Mesendoderm (in vitro differentiated cells): Measurements from ENCODE around the gene ATPAF1.
"Not testable (repeated sequence)": the region's sequence is repeated elsewhere in the genome, so short reads cannot be mapped to it uniquely, and the experiment has no call there.

ENCODE experiments used
- DNase-seq: peaks from one replicate; pipeline ENCODE4 v3.0.0; 2013
- H2AK5ac ChIP-seq: 2 replicates; pipeline ENCODE4 v1.6.1; 2013; ENCODE audit warnings: low read length, inconsistent platforms
- H2BK120ac ChIP-seq: 2 replicates; pipeline ENCODE4 v1.6.1; 2013; ENCODE audit warnings: low read depth, mild to moderate bottlenecking, low read length, moderate library complexity, mixed read lengths
- H2BK15ac ChIP-seq: replicated peaks from 2 replicates; pipeline ENCODE4 v1.6.1; 2013; ENCODE audit warnings: low read depth, mild to moderate bottlenecking, moderate library complexity
- H2BK5ac ChIP-seq: 2 replicates; pipeline ENCODE4 v1.6.1; 2013; ENCODE audit warnings: low read length, inconsistent platforms
- H3K18ac ChIP-seq: 2 replicates; pipeline ENCODE4 v1.6.1; 2013; ENCODE audit warnings: mild to moderate bottlenecking, low read length, mixed read lengths
- H3K23ac ChIP-seq: one replicate; pipeline ENCODE4 v1.6.1; 2013; ENCODE audit warnings: low read length
- H3K27ac ChIP-seq: 2 replicates; pipeline ENCODE4 v1.5.1; 2013; ENCODE audit warnings: low read depth, mild to moderate bottlenecking, inconsistent platforms, low read length, moderate library complexity
- H3K27me3 ChIP-seq: 2 replicates; pipeline ENCODE4 v1.6.1; 2013; ENCODE audit warnings: low read length, control low read depth, mild to moderate bottlenecking, inconsistent platforms; ENCODE audit not compliant: insufficient read depth, poor library complexity
- H3K36me3 ChIP-seq: 2 replicates; pipeline ENCODE4 v1.6.1; 2013; ENCODE audit warnings: low read length, inconsistent platforms; ENCODE audit not compliant: control insufficient read depth, insufficient read depth
- H3K4ac ChIP-seq: one replicate; pipeline ENCODE4 v1.6.1; 2013; ENCODE audit warnings: low read depth, mild to moderate bottlenecking, low read length, moderate library complexity
- H3K4me1 ChIP-seq: 2 replicates; pipeline ENCODE4 v1.6.1; 2013; ENCODE audit warnings: low read depth, low read length, inconsistent platforms; ENCODE audit not compliant: control insufficient read depth
- H3K4me2 ChIP-seq: 2 replicates; pipeline ENCODE4 v1.6.1; 2013; ENCODE audit warnings: low read length
- H3K4me3 ChIP-seq: 2 replicates; pipeline ENCODE4 v1.5.1; 2013; ENCODE audit warnings: mild to moderate bottlenecking, low read length
- H3K56ac ChIP-seq: one replicate; pipeline ENCODE4 v1.6.1; 2013; ENCODE audit warnings: low read length
- H3K79me1 ChIP-seq: 2 replicates; pipeline ENCODE4 v1.6.1; 2013; ENCODE audit warnings: low read length, inconsistent platforms
- H3K79me2 ChIP-seq: 2 replicates; pipeline ENCODE4 v1.6.1; 2013; ENCODE audit warnings: mild to moderate bottlenecking, low read length; ENCODE audit not compliant: control insufficient read depth, insufficient read depth
- H3K9ac ChIP-seq: 2 replicates; pipeline ENCODE4 v1.6.1; 2013; ENCODE audit warnings: low read length, inconsistent platforms
- H4K5ac ChIP-seq: one replicate; pipeline ENCODE4 v1.6.1; 2013; ENCODE audit warnings: low read length
- H4K8ac ChIP-seq: one replicate; pipeline ENCODE4 v1.6.1; 2013; ENCODE audit warnings: low read depth, mild to moderate bottlenecking, control low read depth, low read length, moderate library complexity
- WGBS: extraction: QIAGEN DNeasy Blood & Tissue Kit; methylation state at CpG from one replicate; pipeline ENCODE4 v1.1.7; 2013; ENCODE audit warnings: low lambda C conversion rate, missing lambda C conversion rate; ENCODE audit not compliant: insufficient coverage; ENCODE audit errors: extremely low coverage; 5-methylcytosine and 5-hydroxymethylcytosine counted together

The ATPAF1 gene

DNA sequence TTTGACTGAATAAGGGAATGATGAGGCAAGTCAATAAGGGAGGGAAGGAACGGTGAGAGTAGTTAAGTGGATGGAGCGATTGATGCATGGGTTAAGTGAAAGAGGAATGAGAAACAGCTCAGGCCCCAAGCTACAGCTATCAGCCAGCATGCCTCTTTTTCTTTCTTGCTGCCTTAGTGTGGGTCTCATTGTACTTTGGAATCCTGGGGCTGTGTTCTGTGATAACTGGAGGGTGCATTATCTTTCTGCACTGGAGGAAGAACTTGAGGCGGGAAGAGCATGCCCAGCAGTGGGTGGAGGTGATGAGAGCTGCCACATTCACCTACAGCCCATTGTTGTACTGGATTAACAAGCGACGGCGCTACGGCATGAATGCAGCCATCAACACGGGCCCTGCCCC, 4.5 kb upstream of the ATPAF1 start:
- Histone ChIP-seq H3K79me2 (no peaks in the 10 kb centered on the region), H4K5ac (no peak overlapping the region), H3K4me3 (no peak overlapping the region), H3K56ac (no peak overlapping the region), H3K4me2 (no peak overlapping the region), H2BK5ac (no peak overlapping the region), H2AK5ac (no peak overlapping the region), H2BK120ac (no peak overlapping the region), H3K27ac (no peak overlapping the region), H3K27me3 (no peaks in the 10 kb centered on the region), H3K9ac (no peak overlapping the region), H3K23ac (no peak overlapping the region), H3K4ac (no peak overlapping the region), H4K8ac (no peak overlapping the region), H3K18ac (no peak overlapping the region), H3K4me1 (peaks cover 2% of the 10 kb centered on the region), H3K79me1 (peaks cover under 1% of the 10 kb centered on the region), H2BK15ac (no peak overlapping the region), H3K36me3 (peaks cover 3% of the 10 kb centered on the region)
- DNase-seq, result no peak
- WGBS, result no CpG with 5 or more reads among the region's 8 CpGs

DNA sequence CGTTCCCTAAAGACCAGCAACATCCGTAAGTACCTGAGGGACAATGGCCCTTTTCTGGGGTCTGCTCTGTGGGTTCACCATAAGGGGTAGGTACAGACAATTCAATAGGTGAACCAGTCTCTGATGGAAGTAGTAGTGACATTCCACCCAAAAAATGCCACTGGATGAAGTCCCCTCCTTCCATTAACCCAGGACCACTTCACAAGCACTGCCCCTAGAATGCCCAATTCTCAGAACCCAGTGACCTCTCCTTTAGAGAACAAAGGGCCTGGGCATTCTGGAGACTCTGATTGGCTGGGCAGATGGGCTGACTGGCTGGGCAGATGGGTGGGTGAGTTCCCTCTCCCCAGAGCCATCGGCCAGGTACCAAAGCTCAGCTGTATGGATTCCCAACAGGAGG, 3.4 kb upstream of the ATPAF1 start, which contains the start of gene TEX38:
TEX38 (plus strand) TSS at position 301 of the 400 bp plus-strand sequence; CDS start at position 382, 81 bp downstream.
- Histone ChIP-seq H3K23ac (no peak within 1 kb of the TSS), H4K8ac (no peak within 1 kb of the TSS), H3K27ac (no peak within 1 kb of the TSS), H4K5ac (no peak within 1 kb of the TSS), H3K79me2 (peaks cover 2% of the 10 kb centered on the region), H3K18ac (no peak within 1 kb of the TSS), H3K36me3 (peaks cover 2% of the 10 kb centered on the region), H3K9ac (no peak within 1 kb of the TSS), H2AK5ac (no peak within 1 kb of the TSS), H3K56ac (no peak within 1 kb of the TSS), H3K79me1 (peaks cover 6% of the 10 kb centered on the region), H3K27me3 (no peaks in the 10 kb centered on the region), H3K4me1 (peaks cover 6% of the 10 kb centered on the region), H3K4ac (no peak within 1 kb of the TSS), H2BK15ac (no peak within 1 kb of the TSS), H3K4me2 (no peak within 1 kb of the TSS), H2BK120ac (no peak within 1 kb of the TSS), H2BK5ac (no peak within 1 kb of the TSS), H3K4me3 (no peak within 1 kb of the TSS)
- no peak for DNase-seq
- WGBS, result no CpG with 5 or more reads among the region's 3 CpGs

GRCh38 chr1:46670134-46670533, 2.0 kb upstream of the ATPAF1 start:
- no peak for DNase-seq
- Histone ChIP-seq H4K5ac (no peak overlapping the region), H3K4me2 (no peak overlapping the region), H3K27me3 (no peaks in the 10 kb centered on the region), H3K79me2 (peaks cover 2% of the 10 kb centered on the region), H3K56ac (no peak overlapping the region), H3K4me3 (no peak overlapping the region), H2BK5ac (no peak overlapping the region), H2AK5ac (no peak overlapping the region), H2BK120ac (no peak overlapping the region), H3K27ac (no peak overlapping the region), H3K18ac (no peak overlapping the region), H2BK15ac (no peak overlapping the region), H4K8ac (no peak overlapping the region), H3K79me1 (peaks cover 6% of the 10 kb centered on the region), H3K23ac (no peak overlapping the region), H3K36me3 (no peaks in the 10 kb centered on the region), H3K4me1 (peaks cover 4% of the 10 kb centered on the region), H3K9ac (no peak overlapping the region), H3K4ac (no peak overlapping the region)
- no CpG with 5 or more reads among the region's 1 CpG for WGBS

DNA sequence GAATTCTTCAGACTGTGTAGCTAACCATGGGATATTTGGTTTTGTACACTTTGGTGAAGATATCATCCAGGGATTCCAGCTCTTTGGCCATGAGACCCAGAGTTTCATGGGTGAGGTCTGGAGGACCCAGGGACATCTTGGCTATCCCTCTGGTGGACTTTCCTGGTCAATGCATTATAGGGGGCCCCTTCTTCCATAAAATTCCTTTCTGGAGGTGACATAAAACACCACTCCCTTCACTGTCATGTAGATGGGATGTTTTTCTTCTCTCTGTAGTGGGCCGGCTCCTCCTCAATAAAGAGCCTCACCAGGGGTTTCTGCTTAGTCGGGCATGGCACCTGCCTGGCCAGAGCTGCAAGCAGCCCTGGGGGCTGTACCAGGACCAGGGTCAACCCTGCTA, 2.2 kb downstream of the ATPAF1 start:
- Histone ChIP-seq H3K36me3 (no peaks in the 10 kb centered on the region), H3K4me1 (peaks cover 4% of the 10 kb centered on the region), H3K18ac (no peak overlapping the region), H3K56ac (no peak overlapping the region), H3K4me2 (no peak overlapping the region), H3K23ac (no peak overlapping the region), H3K79me2 (peaks cover 2% of the 10 kb centered on the region), H4K5ac (no peak overlapping the region), H4K8ac (no peak overlapping the region), H3K9ac (no peak overlapping the region), H3K4me3 (no peak overlapping the region), H3K79me1 (peaks cover 6% of the 10 kb centered on the region), H2BK5ac (no peak overlapping the region), H3K27ac (no peak overlapping the region), H2BK15ac (no peak overlapping the region), H2BK120ac (no peak overlapping the region), H3K27me3 (no peaks in the 10 kb centered on the region), H3K4ac (no peak overlapping the region), H2AK5ac (no peak overlapping the region)
- no peak for DNase-seq
- no CpG with 5 or more reads among the region's 2 CpGs for WGBS

DNA sequence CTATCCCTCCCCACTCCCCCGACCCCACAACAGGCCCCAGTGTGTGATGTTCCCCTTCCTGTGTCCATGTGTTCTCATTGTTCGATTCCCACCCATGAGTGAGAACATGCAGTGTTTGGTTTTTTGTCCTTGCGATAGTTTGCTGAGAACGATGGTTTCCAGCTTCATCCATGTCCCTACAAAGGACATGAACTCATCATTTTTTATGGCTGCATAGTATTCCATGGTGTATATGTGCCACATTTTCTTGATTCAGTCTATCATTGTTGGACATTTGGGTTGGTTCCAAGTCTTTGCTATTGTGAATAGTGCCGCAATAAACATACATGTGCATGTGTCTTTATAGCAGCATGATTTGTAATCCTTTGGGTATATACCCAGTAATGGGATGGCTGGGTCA, 5.2 kb downstream of the ATPAF1 start:
- H3K56ac ChIP-seq, H3K4ac ChIP-seq, H3K79me1 ChIP-seq, H3K79me2 ChIP-seq, H3K27me3 ChIP-seq, H2AK5ac ChIP-seq, H3K4me2 ChIP-seq, H4K5ac ChIP-seq, H3K23ac ChIP-seq, H3K36me3 ChIP-seq, H3K27ac ChIP-seq, DNase-seq, H2BK120ac ChIP-seq, H3K18ac ChIP-seq, H3K9ac ChIP-seq, H4K8ac ChIP-seq, H2BK5ac ChIP-seq, H2BK15ac ChIP-seq, H3K4me1 ChIP-seq, H3K4me3 ChIP-seq: not testable (repeated sequence)
- no CpG with 5 or more reads among the region's 5 CpGs for WGBS

DNA sequence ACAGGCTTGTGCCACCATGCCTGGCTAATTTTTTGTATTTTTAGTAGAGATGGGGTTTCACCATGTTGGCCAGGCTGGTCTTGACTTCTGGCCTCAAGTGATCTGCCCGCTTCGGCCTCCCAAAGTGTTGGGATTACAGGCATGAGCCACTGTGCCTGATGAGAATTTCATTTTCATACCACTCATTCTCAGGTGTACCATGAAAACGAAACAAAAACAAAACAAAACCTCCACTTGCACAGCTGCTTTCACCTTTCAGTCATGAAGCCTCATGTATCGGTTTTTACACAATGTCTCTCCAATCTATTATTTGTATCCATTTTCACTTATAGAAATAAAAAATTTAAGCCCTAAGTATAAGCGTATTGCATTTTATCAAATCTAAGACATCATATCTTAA, 8.0 kb downstream of the ATPAF1 start:
- not testable (repeated sequence) for H2AK5ac ChIP-seq, H4K8ac ChIP-seq, DNase-seq, H4K5ac ChIP-seq, H3K4me2 ChIP-seq, H3K27me3 ChIP-seq, H3K4ac ChIP-seq, H3K23ac ChIP-seq, H3K9ac ChIP-seq, H2BK120ac ChIP-seq, H3K56ac ChIP-seq, H2BK15ac ChIP-seq, H3K36me3 ChIP-seq, H3K79me1 ChIP-seq, H3K4me3 ChIP-seq, H3K27ac ChIP-seq, H3K18ac ChIP-seq, H2BK5ac ChIP-seq, H3K4me1 ChIP-seq, H3K79me2 ChIP-seq
- no CpG with 5 or more reads among the region's 5 CpGs for whole genome bisulfite sequencing
